Fibroblast of villous mesenchyme (primary cell): ENCODE results near the gene RIPOR3. TPM values are rescaled to one million over a fixed set of nuclear protein-coding genes. Genes with fewer than 3 reads are reported as not detected.
"Not testable (repeated sequence)": the region's sequence is repeated elsewhere in the genome, so short reads cannot be mapped to it uniquely, and the experiment has no call there.

ENCODE experiments used
- DNase-seq: peaks from one replicate; pipeline ENCODE4 v3.0.0-alpha.2; 2010; ENCODE audit warnings: low read depth
- H3K4me3 ChIP-seq: 2 replicates; pipeline ENCODE4 v1.5.1; 2011; ENCODE audit warnings: low read depth, mild to moderate bottlenecking, low read length
- CTCF ChIP-seq: IDR thresholded peaks from 2 replicates; pipeline ENCODE4 v1.5.1; 2012; ENCODE audit warnings: low read depth, mild to moderate bottlenecking, low read length; ENCODE audit not compliant: insufficient read depth
- total RNA-seq: library from RNA; depleted of rRNA; stranded (reverse); fragments of >200 nt; gene quantifications from 2 replicates; pipeline ENCODE4 v1.2.3, GENCODE V29; 2012

Gene RIPOR3
- total RNA-seq, 1 donor: 28.1 TPM

GRCh38 chr20:50701041-50701963 lies 10.0 kb upstream of the RIPOR3 start:
- no peak for TF ChIP-seq CTCF
- DNase-seq: peak; percentile 40
- no peak overlapping the region for H3K4me3 ChIP-seq

GRCh38 chr20:50699688-50700087 lies 8.3 kb upstream of the RIPOR3 start:
- no peak overlapping the region for H3K4me3 ChIP-seq
- no peak for TF ChIP-seq CTCF
- no peak for DNase-seq

DNA sequence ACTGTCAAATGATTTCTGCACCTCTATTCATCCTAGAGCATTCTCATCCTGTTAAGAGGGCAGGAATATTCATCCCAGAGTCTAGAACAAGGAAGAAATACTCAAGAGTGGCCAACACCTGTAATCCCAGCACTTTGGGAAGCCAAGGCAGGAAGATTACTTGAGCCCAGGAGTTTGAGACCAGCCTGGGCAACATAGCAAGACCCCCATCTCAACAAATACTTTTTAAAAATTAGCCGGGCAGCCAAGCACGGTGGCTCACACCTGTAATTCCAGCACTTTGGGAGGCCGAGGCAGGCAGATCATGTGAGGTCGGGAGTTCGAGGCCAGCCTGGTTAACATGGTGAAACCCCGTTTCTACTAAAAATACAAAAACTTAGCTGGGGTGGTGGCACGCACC lies 6.9 kb upstream of the RIPOR3 start:
- not testable (repeated sequence) for H3K4me3 ChIP-seq

GRCh38 chr20:50695135-50695872 lies 4.0 kb upstream of the RIPOR3 start:
- DNase-seq: no peak
- no peak overlapping the region for H3K4me3 ChIP-seq
- TF ChIP-seq CTCF: no peak

More for the DNA sequence above, 6.9 kb upstream of the RIPOR3 start:
- DNase-seq: not testable (repeated sequence)

DNA sequence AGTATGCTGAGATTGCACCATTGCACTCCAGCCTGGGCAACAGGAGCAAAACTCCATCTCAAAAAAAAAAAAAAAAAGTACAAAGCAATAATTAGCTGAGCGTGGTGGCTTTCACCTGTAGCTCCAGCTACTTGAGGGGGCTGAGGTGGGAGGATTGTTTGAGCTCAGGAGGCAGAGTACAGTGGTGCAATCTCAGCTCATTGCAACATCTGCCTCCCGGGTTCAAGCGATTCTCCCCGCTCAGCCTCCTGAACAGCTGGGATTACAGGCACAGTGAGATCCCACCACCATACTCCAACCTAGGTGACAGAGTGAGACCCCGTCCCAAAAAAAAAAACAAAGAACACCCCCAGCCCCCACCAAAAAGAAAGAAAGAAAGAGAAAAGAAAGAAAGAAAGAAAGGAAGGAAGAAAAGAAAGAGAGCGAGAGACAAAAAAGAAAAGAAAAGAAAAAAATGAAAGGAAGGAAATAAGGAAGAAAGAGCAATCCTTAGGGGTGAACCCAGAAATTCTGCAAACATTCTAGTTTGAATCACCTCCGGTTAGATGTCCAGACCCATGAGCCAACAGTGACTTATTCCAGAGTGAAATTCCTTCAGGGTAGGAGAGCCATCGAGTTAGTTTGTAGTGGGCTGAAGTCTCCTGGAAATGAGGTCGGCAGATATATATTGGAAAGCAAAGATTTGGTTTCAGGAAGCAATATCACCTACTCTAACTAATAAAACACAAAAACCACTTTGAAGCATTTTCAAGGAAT lies 3.2 kb upstream of the RIPOR3 start:
- no peak for TF ChIP-seq CTCF
- no peak for DNase-seq
- no peak overlapping the region for H3K4me3 ChIP-seq

DNA sequence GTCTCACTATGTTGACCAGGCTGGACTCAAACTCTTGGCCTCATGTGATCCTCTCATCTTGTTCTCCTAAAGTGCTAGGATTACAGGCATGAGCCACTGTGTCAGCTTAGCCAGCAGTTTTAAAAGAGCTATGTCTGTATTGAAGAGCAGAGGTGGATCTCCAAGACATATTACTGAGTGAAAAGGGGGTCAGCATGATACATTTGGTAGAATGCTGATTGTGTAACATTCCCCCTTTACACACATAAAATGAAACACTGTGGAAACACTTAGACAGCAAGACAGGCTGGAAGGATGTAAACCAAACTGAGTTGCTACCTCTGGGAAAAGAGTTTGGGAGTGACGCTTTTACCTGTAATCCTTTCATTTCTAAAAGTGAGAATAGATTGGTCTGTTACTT lies 1.7 kb upstream of the RIPOR3 start:
- TF ChIP-seq CTCF: no peak
- DNase-seq: no peak
- no peak overlapping the region for H3K4me3 ChIP-seq

DNA sequence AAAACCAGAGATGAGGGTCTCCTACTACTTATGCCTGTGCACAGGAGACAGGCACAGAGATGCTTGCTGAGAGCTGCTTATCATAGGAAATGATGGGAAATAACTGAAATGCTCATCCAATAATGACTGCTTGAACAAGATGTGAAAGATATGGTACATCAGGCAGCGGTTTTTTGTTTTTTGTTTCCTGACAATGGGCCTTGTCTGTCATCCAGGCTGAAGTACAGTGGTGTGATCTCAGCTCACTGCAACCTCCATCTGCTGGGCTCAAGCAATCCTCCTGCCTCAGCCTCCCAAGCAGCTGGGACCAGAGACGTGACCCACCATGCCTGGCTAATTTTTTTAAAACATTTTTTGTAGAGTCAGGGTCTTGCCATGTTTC lies 1.2 kb upstream of the RIPOR3 start:
- TF ChIP-seq CTCF: no peak

More for the DNA sequence above, 1.2 kb upstream of the RIPOR3 start:
- H3K4me3 ChIP-seq: no peak overlapping the region
- no peak for DNase-seq
